Measurements from ENCODE around the gene PBX1. TPM values are rescaled to one million over a fixed set of nuclear protein-coding genes. Genes with fewer than 3 reads are reported as not detected.

PBX1 gene
- total and polyA plus RNA-seq, 2 donors (not counting 3 experiments of a cell fraction or from before 2014, with no cell fraction given): 10.7 to 24.1 TPM

DNA sequence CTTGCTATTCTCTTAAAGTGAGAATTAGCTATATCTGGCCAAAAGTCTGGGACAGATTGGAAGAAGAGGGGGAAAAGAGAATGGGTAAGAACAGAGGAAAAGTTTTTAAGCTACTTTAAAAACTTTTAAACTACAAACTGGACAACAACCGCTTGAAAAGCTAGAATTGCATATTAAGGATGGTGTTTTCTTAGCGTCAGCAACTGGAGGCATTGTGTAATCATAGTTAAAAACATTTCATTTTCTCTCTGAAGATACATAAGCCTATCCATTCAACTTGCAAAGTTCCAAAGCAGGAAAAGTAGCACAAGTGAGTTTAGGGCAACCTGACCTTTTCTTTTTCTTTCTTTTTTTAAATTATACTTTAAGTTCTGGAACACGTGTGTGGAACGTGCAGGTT, 10.9 kb downstream of the PBX1 start:
- no peak overlapping the region for H3K9ac ChIP-seq (replicated peaks; ENCODE audit: extremely low read depth, insufficient read depth, low read length)
- TF ChIP-seq POLR2A (IDR thresholded peaks at IDR 0.05; ENCODE audit: low read depth, low read length) (no peak), POLR2AphosphoS5 (IDR thresholded peaks at IDR 0.05; ENCODE audit: insufficient read depth, low read depth, low read length) (no peak), GATA2 (IDR thresholded peaks at IDR 0.05; ENCODE audit: insufficient read depth, insufficient read length, low read depth, low read length) (no peak), MYC (IDR thresholded peaks at IDR 0.05; ENCODE audit: low read depth, low read length) (no peak), JUN (IDR thresholded peaks at IDR 0.05; ENCODE audit: borderline replicate concordance, insufficient read depth, insufficient read length, low read depth) (no peak), FOS (IDR thresholded peaks at IDR 0.05; ENCODE audit: borderline replicate concordance, insufficient read depth, low read length) (no peak), EZH2 (IDR thresholded peaks at IDR 0.05; ENCODE audit: borderline replicate concordance, low read depth, low read length, severe bottlenecking) (no peak), CTCF (IDR thresholded peaks at IDR 0.05; ENCODE audit: extremely low read depth in 1 of 2, insufficient read depth in 1 of 2, low read depth in 1 of 2, low read length in 2 of 2) (no peak)
- TF ChIP-seq, protein P1, sequence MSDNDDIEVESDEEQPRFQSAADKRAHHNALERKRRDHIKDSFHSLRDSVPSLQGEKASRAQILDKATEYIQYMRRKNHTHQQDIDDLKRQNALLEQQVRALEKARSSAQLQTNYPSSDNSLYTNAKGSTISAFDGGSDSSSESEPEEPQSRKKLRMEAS (IDR thresholded peaks at IDR 0.05; ENCODE audit: insufficient read depth, insufficient read length): no peak
- intact Hi-C loops (cut with micrococcal nuclease) (no loop called here), dilution Hi-C loops (cut with MboI; ENCODE audit: extremely low pct_ligation_motif_present, low sequenced_read_pairs) (no loop called here)
- no peaks in the 10 kb centered on the region for H3K4me1 ChIP-seq (ENCODE audit: control insufficient read depth, extremely low read depth, insufficient read depth, low read length)
- H3K9me1 ChIP-seq (replicated peaks; ENCODE audit: control insufficient read depth, extremely low read depth, insufficient read depth, low read length): no peaks in the 10 kb centered on the region
- POLR2A ChIA-PET: no interaction called here
- no peak overlapping the region for H3K4me2 ChIP-seq (ENCODE audit: insufficient read depth, low read length)
- BruUV-seq (replicated peaks): no TSS peak
- DNase-seq (ENCODE audit: low read depth, low spot score): no peak
- no peaks in the 10 kb centered on the region for H4K20me1 ChIP-seq (replicated peaks; ENCODE audit: control insufficient read depth, extremely low read depth, insufficient read depth, low read length)
- no peaks in the 10 kb centered on the region for H3K9me3 ChIP-seq (replicated peaks; ENCODE audit: control insufficient read depth, insufficient read depth, low read length)
- H3K36me3 ChIP-seq (ENCODE audit: control insufficient read depth in 2 of 2, extremely low read depth in 1 of 2, insufficient read depth in 2 of 2, low read length in 2 of 2): no peaks in the 10 kb centered on the region
- H3K27me3 ChIP-seq (ENCODE audit: control insufficient read depth in 2 of 2, insufficient read depth in 2 of 2, low read length in 2 of 2): no peaks in the 10 kb centered on the region
- CTCF ChIA-PET: no interaction called here
- no peak overlapping the region for H2AFZ ChIP-seq (ENCODE audit: low read depth, low read length)
- no peaks in the 10 kb centered on the region for H3K79me2 ChIP-seq (ENCODE audit: control insufficient read depth, insufficient read depth, low read length)
- no peak overlapping the region for H3K4me3 ChIP-seq (replicated peaks in 1 of 3; ENCODE audit: insufficient read depth in 1 of 3, low read depth in 1 of 3, low read length in 3 of 3)
- no peak for FAIRE-seq
- no peak overlapping the region for H3K27ac ChIP-seq (ENCODE audit: insufficient read depth, low read depth, low read length)
